Heart left ventricle (tissue), 16 donors: ENCODE measurements around the gene CGRRF1. TPM values are rescaled to one million over a fixed set of nuclear protein-coding genes. Genes with fewer than 3 reads are reported as not detected.
A peak's percentile ranks its signal among the peaks of the same experiment; 100 is the strongest.

ENCODE experiments used
- ATAC-seq, 4 donors: fragments of 200-7000 bp; cut with Tn5 transposase; one replicate each; pipeline ENCODE4 v1.9.1; 2020 to 2022; ENCODE audit warnings: moderate library complexity in 4 of 4, mild to moderate bottlenecking in 3 of 4, moderate number of reproducible peaks in 1 of 4
- DNase-seq, 5 donors: peaks; one replicate each; pipeline ENCODE4 v3.0.0-alpha.2; 2020
- H3K27ac ChIP-seq, 12 donors: fragments of 200-600 bp; sonication (generic) in 4 of 12; one replicate each; pipeline versions ENCODE4 v1.5.0 to v1.8.0; 2016 to 2022; ENCODE audit warnings: mild to moderate bottlenecking in 2 of 12
- H3K27me3 ChIP-seq, 9 donors: fragments of 200-600 bp; sonication (generic) in 2 of 9; one replicate each; pipeline versions ENCODE4 v1.5.1 to v1.8.0; 2016 to 2022; ENCODE audit warnings: mild to moderate bottlenecking in 3 of 9
- H3K36me3 ChIP-seq, 9 donors: fragments of 200-600 bp; sonication (generic) in 2 of 9; one replicate each; pipeline versions ENCODE4 v1.5.0 to v1.8.0; 2018 to 2022; ENCODE audit warnings: mild to moderate bottlenecking in 2 of 9
- H3K4me1 ChIP-seq, 12 donors: fragments of 200-600 bp; sonication (generic) in 4 of 12; one replicate each; pipeline versions ENCODE4 v1.5.0 to v1.8.0; 2016 to 2022; ENCODE audit warnings: mild to moderate bottlenecking in 3 of 12
- H3K4me3 ChIP-seq, 12 donors: fragments of 200-600 bp; sonication (generic) in 4 of 12; one replicate each; pipeline versions ENCODE4 v1.5.0 to v1.8.0; 2017 to 2022; ENCODE audit warnings: mild to moderate bottlenecking in 9 of 12, moderate library complexity in 4 of 12
- H3K9me3 ChIP-seq, 12 donors: fragments of 200-600 bp; sonication (generic) in 4 of 12; one replicate each; pipeline versions ENCODE4 v1.5.0 to v1.8.0; 2016 to 2022; ENCODE audit warnings: mild to moderate bottlenecking in 1 of 12
- CTCF ChIP-seq, 12 donors: fragments of 200-600 bp; sonication (generic) in 4 of 12; IDR thresholded peaks; one replicate each; pipeline versions ENCODE4 v1.5.0 to v1.8.0; 2018 to 2022; ENCODE audit warnings: antibody characterized with exemption in 12 of 12, mild to moderate bottlenecking in 5 of 12
- POLR2A ChIP-seq, 2 donors: fragments of 450-650 bp; IDR thresholded peaks; one replicate each; pipeline ENCODE4 v1.6.1; 2017; ENCODE audit warnings: antibody characterized with exemption in 2 of 2, mild to moderate bottlenecking in 2 of 2, moderate library complexity in 2 of 2
- WGBS, 4 donors: extraction: QIAGEN DNeasy Blood & Tissue Kit in 2 of 4; methylation state at CpG; one replicate each; pipeline versions ENCODE4 v1.1.5 to v1.1.7; 2013 to 2018; 5-methylcytosine and 5-hydroxymethylcytosine counted together
- intact Hi-C, 10 donors: fragments of 100-400 bp; cut with DNase I; formaldehyde crosslinking; loops; one replicate each; pipeline versions ENCODE4 v1.11.1 to v1.14.2; 2022
- polyA plus RNA-seq, 2 donors: library from polyadenylated mRNA; stranded (reverse); fragments of 200-250 nt; gene quantifications; one replicate each; pipeline ENCODE4 v1.2.3, GENCODE V29; 2013
- total RNA-seq, 9 donors: library from RNA; depleted of rRNA in 2 of 9; stranded (reverse); fragments of >200 nt in 2 of 9; fragmentation: NEBNext Ultra II Directional in 3 of 9; extraction: Animal tissue kit (Norgen Biotek cat#: 25700) in 3 of 9; gene quantifications; one replicate each; pipeline versions ENCODE4 v1.1.0 to v1.2.4, GENCODE V29; 2016 to 2023
- donor health status: ischemic (EF 13 %, LVEDD 7.1; RV severe dilation, severe dysfunction).
- donor health status: healthy with polysubstance abuse.
- donor health status: DM: no; HTN: yes; CAD: no.
- donor health status: DM: no; HTN: no; CAD: no.
- donor health status: ischemic (EF 25% LVEDD 6.9; RV normal size, moderate dysfunction).
- donor health status: ischemic (EF 25% LVEDD 5.7; RV mildly dilated, moderate dysfunction).
- donor health status: healthy.
- donor health status: DM: yes; HTN: yes; CAD: no.
- donor health status: ischemic (EF 35%, LVEDD 5.7; RV mildly dilated, moderate dysfunction).
- donor health status: nonischemic (EF 11% LVEDD 7.7; RV severe dilation, severe dysfunction).
- donor health status: DM: yes; HTN: yes; CAD: no.
- donor health status: PGD.
- donor health status: ischemic (EF 29% LVEDD 5.4; RV normal size, mild dysfunction).
- donor health status: nonischemic (EF 23%, LVEDD 6.1; RV moderate dilation, normal function).

Gene CGRRF1
- total and polyA plus RNA-seq, 11 donors, result 10.6 to 28.2 (median 16.6) TPM

GRCh38 chr14:54577494-54577893, 67.8 kb downstream of the CGRRF1 start:
- H3K4me1 ChIP-seq, result peaks cover 3 to 86% (median 46%) of the 10 kb centered on the region in 12 donors
- TF ChIP-seq POLR2A (IDR thresholded peaks at IDR 0.05) (no peak), CTCF (IDR thresholded peaks at IDR 0.05) (no peak)
- H3K4me3 ChIP-seq, result no peak overlapping the region
- no peaks in the 10 kb centered on the region for H3K27me3 ChIP-seq
- peaks cover 0 to 20% (median 0%) of the 10 kb centered on the region in 9 donors for H3K36me3 ChIP-seq
- DNase-seq (no peak), ATAC-seq (no peak)
- H3K27ac ChIP-seq, result peak overlapping the region in 1 of 12 donors; percentile 40
- peaks cover 0 to 12% (median 0%) of the 10 kb centered on the region in 12 donors for H3K9me3 ChIP-seq
- 68 to 85% (median 81%) methylated on average over 6 of the region's 6 CpGs for WGBS, 4 donors
- intact Hi-C loops, result loop anchor here in 4 of 10 donors (10.0 kb wide), 3 partner anchors 47 to 67 kb away; no protein-coding TSS in a partner anchor

GRCh38 chr14:54577977-54578376, 68.3 kb downstream of the CGRRF1 start:
- H3K9me3 ChIP-seq, result peaks cover 0 to 7% (median 0%) of the 10 kb centered on the region in 12 donors
- H3K4me3 ChIP-seq, result no peak overlapping the region
- DNase-seq, result no peak
- no peak for ATAC-seq
- 42 to 73% (median 53%) methylated on average over 3 of the region's 3 CpGs for WGBS, 4 donors
- no peaks in the 10 kb centered on the region for H3K27me3 ChIP-seq
- peaks cover 0 to 16% (median 0%) of the 10 kb centered on the region in 9 donors for H3K36me3 ChIP-seq
- H3K4me1 ChIP-seq, result peaks cover 3 to 86% (median 45%) of the 10 kb centered on the region in 12 donors
- intact Hi-C loops, result loop anchor here in 4 of 10 donors (10.0 kb wide), 3 partner anchors 47 to 67 kb away; no protein-coding TSS in a partner anchor
- TF ChIP-seq POLR2A (IDR thresholded peaks at IDR 0.05) (no peak), CTCF (IDR thresholded peaks at IDR 0.05) (no peak)
- peak overlapping the region in 1 of 12 donors; percentile 40 for H3K27ac ChIP-seq

- H3K4me3 ChIP-seq, result no peak overlapping the region
- WGBS, 4 donors, result 0 to 15% (median 4%) methylated on average over 1 of the region's 1 CpG
- TF ChIP-seq CTCF (IDR thresholded peaks at IDR 0.05) (no peak), POLR2A (IDR thresholded peaks at IDR 0.05) (no peak)
- peaks cover 0 to 7% (median 0%) of the 10 kb centered on the region in 9 donors for H3K36me3 ChIP-seq
- H3K9me3 ChIP-seq, result no peaks in the 10 kb centered on the region
- H3K27me3 ChIP-seq, result no peaks in the 10 kb centered on the region
- intact Hi-C loops, result loop anchor here in 4 of 10 donors (10.0 kb wide), 3 partner anchors 45 to 65 kb away; no protein-coding TSS in a partner anchor
- ATAC-seq (peak; percentile 30 to 74 (median 65)), DNase-seq (no peak)
- peaks cover 2 to 93% (median 41%) of the 10 kb centered on the region in 12 donors for H3K4me1 ChIP-seq
- peak overlapping the region in 6 of 12 donors; percentile 9 to 67 (median 30) for H3K27ac ChIP-seq
These were observed 69.9 kb downstream of the CGRRF1 start for GRCh38 chr14:54579621-54580020.

GRCh38 chr14:54580933-54581332, 71.2 kb downstream of the CGRRF1 start:
- no peak for DNase-seq
- H3K36me3 ChIP-seq, result peaks cover 0 to 14% (median 2%) of the 10 kb centered on the region in 9 donors
- peaks cover 2 to 85% (median 38%) of the 10 kb centered on the region in 12 donors for H3K4me1 ChIP-seq
- 81 to 93% (median 89%) methylated on average over 3 of the region's 3 CpGs for WGBS, 4 donors
- H3K27ac ChIP-seq, result no peak overlapping the region
- ATAC-seq, result no peak
- H3K4me3 ChIP-seq, result no peak overlapping the region
- H3K9me3 ChIP-seq, result no peaks in the 10 kb centered on the region
- intact Hi-C loops, result no loop called here
- H3K27me3 ChIP-seq, result no peaks in the 10 kb centered on the region
- TF ChIP-seq POLR2A (IDR thresholded peaks at IDR 0.05) (no peak), CTCF (IDR thresholded peaks at IDR 0.05) (no peak)
